Activated CD4-positive, alpha-beta T cell treated with anti-CD3 and anti-CD28 coated beads, Interleukin-2, Interleukin-4, amounts not matched to agents 100 ng/mL and 50 ng/mL, durations not matched to agents 16 hours and 8 hours (primary cell): Measurements from ENCODE around the gene TUBB.
"Not testable (repeated sequence)": the region's sequence is repeated elsewhere in the genome, so short reads cannot be mapped to it uniquely, and the experiment has no call there.

Source experiments
- DNase-seq: peaks from one replicate; pipeline ENCODE4 v3.0.0-alpha.2; 2020; ENCODE audit warnings: low spot score

TUBB gene

DNA sequence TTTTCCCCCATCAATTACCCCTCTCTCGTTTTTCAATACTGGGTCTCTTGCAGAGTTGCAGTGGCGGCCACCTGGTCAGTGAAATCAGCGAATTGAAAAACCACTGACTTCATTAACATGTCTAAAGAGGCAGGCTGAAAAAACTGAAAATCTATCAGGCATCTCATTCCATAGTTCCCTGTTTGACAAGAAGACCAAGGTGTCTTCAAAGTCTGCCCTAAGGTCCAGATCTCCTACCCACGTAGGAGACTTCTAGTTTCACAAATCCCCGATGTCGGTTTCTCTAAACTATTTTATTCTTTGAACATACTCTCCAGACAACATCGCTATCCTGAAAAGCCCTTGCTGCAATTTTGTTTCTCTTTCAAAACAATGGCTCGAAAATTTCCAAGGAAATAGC lies 796 bp upstream of the TUBB start:
- no peak for DNase-seq

- peak; percentile 68 for DNase-seq
Observed at GRCh38 chr6:30720738-30721197, 616 bp downstream of the TUBB start.

GRCh38 chr6:30721198-30722024 lies 1.3 kb downstream of the TUBB start:
- DNase-seq, result peak; percentile 94

DNA sequence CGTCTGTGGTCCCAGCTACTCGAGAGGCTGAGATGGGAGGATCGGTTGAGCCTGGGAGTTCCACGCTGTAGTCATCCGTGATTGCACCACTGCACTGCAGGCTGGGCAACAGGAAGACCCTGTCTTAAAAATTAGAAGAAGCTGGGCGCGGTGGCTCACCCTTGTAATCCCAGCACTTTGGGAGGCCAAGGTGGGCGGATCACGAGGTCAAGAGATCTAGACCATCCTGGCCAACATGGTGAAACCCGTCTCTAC lies 1.8 kb downstream of the TUBB start:
- DNase-seq, result not testable (repeated sequence)

DNA sequence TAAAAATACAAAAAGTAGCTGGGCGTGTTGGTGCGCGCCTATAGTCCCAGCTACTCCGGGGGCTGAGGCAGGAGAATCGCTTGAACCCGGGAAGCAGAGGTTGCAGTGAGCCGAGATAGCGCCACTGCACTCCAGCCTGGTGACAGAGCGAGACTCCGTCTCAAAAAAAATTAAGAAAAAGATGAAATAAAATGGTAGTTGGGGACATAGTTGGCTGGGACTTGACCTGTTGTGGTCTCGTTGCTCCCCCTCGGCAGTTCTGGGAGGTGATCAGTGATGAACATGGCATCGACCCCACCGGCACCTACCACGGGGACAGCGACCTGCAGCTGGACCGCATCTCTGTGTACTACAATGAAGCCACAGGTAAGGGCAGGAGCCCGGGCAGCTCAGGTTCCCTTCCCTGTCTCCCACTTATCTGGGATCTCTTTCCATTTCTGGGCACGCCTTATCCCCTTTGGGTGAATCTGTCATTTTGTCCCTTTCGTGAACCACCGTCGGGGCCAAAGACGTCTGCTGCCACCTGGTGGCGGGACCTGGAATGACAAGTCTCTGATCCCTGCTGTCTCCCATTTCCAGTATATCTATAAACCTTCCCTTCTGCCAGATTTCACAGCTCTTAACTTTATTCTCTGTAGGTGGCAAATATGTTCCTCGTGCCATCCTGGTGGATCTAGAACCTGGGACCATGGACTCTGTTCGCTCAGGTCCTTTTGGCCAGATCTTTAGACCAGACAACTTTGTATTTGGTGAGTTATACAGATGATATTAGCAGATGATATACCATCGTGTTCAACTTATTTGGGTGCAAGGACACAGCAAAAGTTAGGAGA lies 2.3 kb downstream of the TUBB start:
- DNase-seq, result peak; percentile 83

GRCh38 chr6:30723159-30723842 lies 3.1 kb downstream of the TUBB start:
- DNase-seq, result not testable (repeated sequence)

GRCh38 chr6:30723843-30724741 lies 3.9 kb downstream of the TUBB start:
- not testable (repeated sequence) for DNase-seq

- no peak for DNase-seq
Observed at GRCh38 chr6:30724906-30725667, 4.9 kb downstream of the TUBB start.

GRCh38 chr6:30725713-30726505 lies 5.8 kb downstream of the TUBB start:
- DNase-seq, result no peak

GRCh38 chr6:30726506-30727413 lies 6.6 kb downstream of the TUBB start:
- DNase-seq, result no peak

GRCh38 chr6:30727920-30728553 lies 7.9 kb downstream of the TUBB start:
- no peak for DNase-seq

DNA sequence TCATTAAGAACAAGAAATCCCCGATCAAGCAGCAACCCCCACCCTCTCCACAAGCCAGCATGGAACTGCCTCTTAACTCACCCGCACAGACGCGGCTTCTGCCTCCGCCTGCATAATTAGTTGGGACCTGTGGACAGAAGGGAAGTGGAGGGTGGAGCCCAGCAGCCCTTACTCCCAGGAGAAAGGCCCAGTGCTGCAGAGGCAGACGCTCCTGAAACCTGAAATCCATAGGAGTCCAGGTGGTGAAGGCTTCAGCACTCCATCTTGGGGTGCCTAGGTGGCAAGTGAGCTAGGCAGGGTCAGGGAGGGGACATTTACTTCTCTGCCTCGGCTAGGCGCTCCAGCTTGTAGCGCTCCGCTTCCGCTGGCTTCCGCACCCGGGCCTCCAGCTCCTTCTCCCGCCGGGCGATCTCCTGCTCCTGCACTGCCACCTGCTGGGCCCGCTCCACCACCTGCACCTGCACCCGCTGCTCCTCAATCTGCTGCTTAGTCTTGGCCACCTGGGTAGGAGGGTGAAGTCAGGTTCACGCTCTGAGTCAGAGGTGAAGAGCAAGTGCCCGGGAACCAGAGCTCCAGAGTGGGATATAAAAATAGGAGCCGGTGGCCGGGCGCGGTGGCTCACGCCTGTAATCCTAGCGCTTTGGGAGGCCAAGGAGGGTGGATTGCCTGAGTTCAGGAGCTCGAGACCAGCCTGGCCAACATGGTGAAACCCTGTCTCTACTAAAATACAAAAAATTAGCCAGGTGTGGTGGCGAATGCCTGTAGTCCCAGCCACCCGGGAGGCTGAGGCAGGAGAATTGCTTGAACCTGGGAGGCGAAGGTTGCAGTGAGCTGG lies 10.7 kb downstream of the TUBB start:
- peak; percentile 88 for DNase-seq

- DNase-seq, result no peak
Observed at GRCh38 chr6:30732237-30732943, 12.2 kb downstream of the TUBB start.

- DNase-seq, result peak; percentile 50
Observed at GRCh38 chr6:30735668-30736314, 15.6 kb downstream of the TUBB start.

GRCh38 chr6:30738532-30738931 lies 18.4 kb downstream of the TUBB start:
- DNase-seq, result no peak

- DNase-seq, result no peak
Observed at GRCh38 chr6:30740540-30740870, 20.4 kb downstream of the TUBB start.
